ENCODE data around the gene TELO2.

DNA sequence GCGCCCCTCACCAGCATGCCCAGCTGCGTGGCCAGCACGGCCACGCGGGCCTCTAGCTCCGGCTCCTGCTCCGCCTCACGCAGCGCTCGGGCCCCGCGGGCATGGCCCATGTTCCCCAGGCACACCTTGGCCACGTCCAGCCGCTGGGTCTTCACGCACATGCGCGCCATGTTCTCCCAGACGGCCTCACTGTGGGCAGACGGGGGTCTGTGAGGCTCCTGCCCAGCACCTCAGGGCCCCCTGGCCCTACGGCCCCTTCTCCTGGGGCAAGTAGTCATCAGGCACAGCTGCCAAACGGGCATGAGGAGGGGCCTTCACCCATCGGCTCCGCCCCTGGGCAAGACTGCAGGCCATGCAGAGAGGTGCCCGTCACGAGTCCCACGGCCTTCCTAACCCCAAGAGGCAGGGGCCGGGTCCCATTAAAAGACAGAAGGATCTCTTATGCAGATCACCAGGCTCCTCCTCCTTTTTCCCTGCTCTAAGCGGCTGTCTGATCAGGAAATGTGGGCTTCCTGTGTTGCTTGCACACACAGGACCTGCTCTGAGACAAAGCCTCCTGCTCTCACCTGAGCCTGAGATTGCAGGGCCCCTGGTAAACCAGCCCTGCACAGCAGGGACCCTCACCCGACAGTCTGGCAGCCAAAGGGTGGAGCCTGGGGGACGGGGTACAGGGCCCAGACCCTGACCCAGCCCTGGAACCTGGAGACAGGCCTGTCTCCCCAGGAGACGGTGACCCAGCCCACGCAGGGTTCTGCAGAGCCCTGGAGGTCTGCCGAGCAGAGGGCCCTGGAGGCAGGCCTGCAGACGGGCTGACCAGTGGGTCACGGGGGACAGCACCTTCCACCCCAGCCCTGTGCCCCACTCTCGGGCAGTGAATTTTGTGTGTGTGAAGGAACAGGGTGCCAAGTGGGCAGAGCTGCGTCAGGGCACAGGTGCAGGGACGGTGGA is 33.7 kb downstream of the TELO2 start:
- TF ChIP-seq POLR2A (IDR thresholded peaks at IDR 0.05) = no peak
- no peak for TF ChIP-seq CTCF (IDR thresholded peaks at IDR 0.05)

Measured in uterus (tissue), 2 donors.